Fibroblast of the aortic adventitia (primary cell): ENCODE results near the gene MORN1. TPM values are rescaled to one million over a fixed set of nuclear protein-coding genes. Genes with fewer than 3 reads are reported as not detected.

ENCODE experiments used
- DNase-seq: peaks from one replicate; pipeline ENCODE4 v3.0.0-alpha.2; 2010; ENCODE audit warnings: low read depth
- H3K4me3 ChIP-seq: 2 replicates; pipeline ENCODE4 v1.5.1; 2011; ENCODE audit warnings: low read depth, mild to moderate bottlenecking, control low read depth, low read length, moderate library complexity
- total RNA-seq: library from RNA; depleted of rRNA; stranded (reverse); fragments of >200 nt; gene quantifications from 2 replicates; pipeline ENCODE4 v1.2.3, GENCODE V29; 2012; ENCODE audit warnings: low replicate concordance
- TF ChIP-seq, protein P1 (sequence below): IDR thresholded peaks from 2 replicates; pipeline ENCODE4 v1.5.1; 2011; ENCODE audit warnings: mild to moderate bottlenecking, low read length, control low read depth, inconsistent platforms; ENCODE audit not compliant: insufficient read depth

The MORN1 gene
- total RNA-seq, 1 donor = 11.8 TPM

- no peak for DNase-seq
- TF ChIP-seq, protein P1, sequence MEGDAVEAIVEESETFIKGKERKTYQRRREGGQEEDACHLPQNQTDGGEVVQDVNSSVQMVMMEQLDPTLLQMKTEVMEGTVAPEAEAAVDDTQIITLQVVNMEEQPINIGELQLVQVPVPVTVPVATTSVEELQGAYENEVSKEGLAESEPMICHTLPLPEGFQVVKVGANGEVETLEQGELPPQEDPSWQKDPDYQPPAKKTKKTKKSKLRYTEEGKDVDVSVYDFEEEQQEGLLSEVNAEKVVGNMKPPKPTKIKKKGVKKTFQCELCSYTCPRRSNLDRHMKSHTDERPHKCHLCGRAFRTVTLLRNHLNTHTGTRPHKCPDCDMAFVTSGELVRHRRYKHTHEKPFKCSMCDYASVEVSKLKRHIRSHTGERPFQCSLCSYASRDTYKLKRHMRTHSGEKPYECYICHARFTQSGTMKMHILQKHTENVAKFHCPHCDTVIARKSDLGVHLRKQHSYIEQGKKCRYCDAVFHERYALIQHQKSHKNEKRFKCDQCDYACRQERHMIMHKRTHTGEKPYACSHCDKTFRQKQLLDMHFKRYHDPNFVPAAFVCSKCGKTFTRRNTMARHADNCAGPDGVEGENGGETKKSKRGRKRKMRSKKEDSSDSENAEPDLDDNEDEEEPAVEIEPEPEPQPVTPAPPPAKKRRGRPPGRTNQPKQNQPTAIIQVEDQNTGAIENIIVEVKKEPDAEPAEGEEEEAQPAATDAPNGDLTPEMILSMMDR = no peak
- H3K4me3 ChIP-seq = no peak overlapping the region
Observed at GRCh38 chr1:2350911-2351655, 40.3 kb downstream of the MORN1 start.

GRCh38 chr1:2350501-2350900, 40.9 kb downstream of the MORN1 start:
- H3K4me3 ChIP-seq = no peak overlapping the region
- TF ChIP-seq, protein P1 = no peak
- DNase-seq = no peak

- no peak for DNase-seq
- TF ChIP-seq, protein P1 = no peak
- no peak overlapping the region for H3K4me3 ChIP-seq
Observed at GRCh38 chr1:2349806-2350205, 41.5 kb downstream of the MORN1 start.

DNA sequence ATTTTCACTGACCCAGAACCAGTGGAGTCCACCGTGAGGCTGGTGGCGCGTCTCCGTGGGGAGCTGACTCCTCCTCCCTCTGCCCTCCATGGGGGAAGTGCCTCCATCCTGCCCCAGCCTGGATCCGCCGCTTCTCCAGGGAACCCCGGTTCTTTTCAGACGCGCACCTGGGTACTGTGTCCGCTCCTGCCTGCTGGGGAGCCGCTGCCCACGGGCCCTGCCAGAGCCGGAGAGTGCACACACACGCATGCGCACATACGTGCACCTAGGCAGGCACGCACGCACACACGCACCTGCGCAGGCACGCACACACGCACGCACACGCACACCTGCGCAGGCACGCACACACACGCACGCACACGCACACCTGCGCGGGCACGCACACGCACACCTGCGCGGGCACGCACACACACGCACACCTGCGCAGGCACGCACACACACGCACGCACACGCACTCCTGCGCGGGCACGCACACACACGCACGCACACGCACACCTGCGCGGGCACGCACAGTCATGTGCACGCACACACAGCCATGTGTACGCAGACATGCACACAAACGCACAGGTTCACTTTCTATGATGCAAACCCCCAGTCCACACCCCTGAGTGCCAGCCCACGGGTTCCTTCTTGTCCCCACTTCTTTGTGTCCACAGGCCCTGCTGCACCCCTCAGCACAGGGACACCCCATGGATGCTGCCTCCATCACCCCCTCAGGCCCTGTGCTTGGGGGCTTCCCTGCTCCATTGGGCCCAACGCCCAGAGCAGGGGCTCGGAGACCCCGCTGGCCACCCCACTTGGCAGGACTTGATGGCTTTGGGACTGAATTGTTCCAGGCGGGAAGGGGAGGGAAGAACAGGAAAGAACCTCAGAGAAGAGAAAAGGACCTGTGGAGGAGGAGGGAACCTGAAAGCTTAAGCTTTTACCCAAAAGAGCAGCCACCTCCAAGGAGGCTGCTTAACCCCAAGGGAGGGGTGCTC, 42.7 kb downstream of the MORN1 start:
- no peak for DNase-seq
- H3K4me3 ChIP-seq = no peak overlapping the region
- TF ChIP-seq, protein P1 = no peak

DNA sequence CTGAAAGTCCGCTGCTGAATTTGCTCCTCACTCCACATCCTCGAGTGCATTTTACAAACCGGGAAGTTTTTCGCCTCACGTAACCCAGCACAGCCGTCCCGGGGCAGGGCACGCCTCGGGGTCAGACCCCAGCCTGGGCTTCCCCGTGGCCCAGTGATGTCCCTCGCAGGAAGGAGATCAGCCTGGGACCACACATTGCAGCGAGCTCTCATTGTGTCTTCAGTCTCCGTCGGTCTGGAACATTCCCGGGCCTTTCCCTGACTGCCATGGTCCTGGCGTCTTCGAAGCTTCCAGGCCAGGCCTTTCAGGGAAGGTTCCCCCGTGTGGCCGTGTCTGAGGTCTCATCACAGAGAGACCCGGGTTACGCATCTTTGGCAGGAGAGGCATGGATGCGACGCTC, 43.5 kb downstream of the MORN1 start:
- DNase-seq = no peak
- TF ChIP-seq, protein P1 = no peak
- H3K4me3 ChIP-seq = no peak overlapping the region

- TF ChIP-seq, protein P1 = no peak
- no peak overlapping the region for H3K4me3 ChIP-seq
- no peak for DNase-seq
Observed at GRCh38 chr1:2347409-2347785, 44.0 kb downstream of the MORN1 start.
